Inferior parietal cortex (tissue), 1 donor: ENCODE data around the gene PLEKHG7.
"Not testable (repeated sequence)": the region's sequence is repeated elsewhere in the genome, so short reads cannot be mapped to it uniquely, and the experiment has no call there.

ENCODE experiments used
- DNase-seq: peaks from one replicate; pipeline ENCODE4 v3.0.0-alpha.2; 2016; ENCODE audit errors: extremely low spot score

The PLEKHG7 gene

GRCh38 chr12:92749691-92750090, 46.9 kb downstream of the PLEKHG7 start:
- DNase-seq = not testable (repeated sequence)

GRCh38 chr12:92753976-92754885, 51.4 kb downstream of the PLEKHG7 start:
- DNase-seq = no peak

GRCh38 chr12:92756898-92757596, 54.3 kb downstream of the PLEKHG7 start:
- no peak for DNase-seq

GRCh38 chr12:92757597-92758121, 54.9 kb downstream of the PLEKHG7 start:
- no peak for DNase-seq

- no peak for DNase-seq
Observed at GRCh38 chr12:92759634-92760268, 57.0 kb downstream of the PLEKHG7 start.

GRCh38 chr12:92762773-92763172, 60.0 kb downstream of the PLEKHG7 start:
- no peak for DNase-seq

- DNase-seq = no peak
Observed at GRCh38 chr12:92764831-92765230, 62.0 kb downstream of the PLEKHG7 start.

- DNase-seq = no peak
Observed at GRCh38 chr12:92765871-92766270, 63.1 kb downstream of the PLEKHG7 start.

GRCh38 chr12:92769124-92769901, 66.5 kb downstream of the PLEKHG7 start:
- no peak for DNase-seq

- no peak for DNase-seq
Observed at GRCh38 chr12:92771001-92771400, 68.2 kb downstream of the PLEKHG7 start.

GRCh38 chr12:92775416-92775815, 72.6 kb downstream of the PLEKHG7 start:
- no peak for DNase-seq

- DNase-seq = no peak
Observed at GRCh38 chr12:92778525-92778924, 75.7 kb downstream of the PLEKHG7 start.

GRCh38 chr12:92779902-92780301, 77.1 kb downstream of the PLEKHG7 start:
- DNase-seq = no peak

- DNase-seq = no peak
Observed at GRCh38 chr12:92784356-92784755, 81.6 kb downstream of the PLEKHG7 start.

- DNase-seq = peak; percentile 70
Observed at GRCh38 chr12:92784797-92785562, 82.2 kb downstream of the PLEKHG7 start.

- no peak for DNase-seq
Observed at GRCh38 chr12:92785563-92785950, 82.8 kb downstream of the PLEKHG7 start.

- DNase-seq = no peak
Observed at GRCh38 chr12:92786045-92786444, 83.3 kb downstream of the PLEKHG7 start.

- DNase-seq = not testable (repeated sequence)
Observed at GRCh38 chr12:92794356-92794755, 91.6 kb downstream of the PLEKHG7 start.

- DNase-seq = no peak
Observed at GRCh38 chr12:92794814-92795213, 92.0 kb downstream of the PLEKHG7 start.

GRCh38 chr12:92796650-92797049, 93.9 kb downstream of the PLEKHG7 start:
- DNase-seq = no peak

- no peak for DNase-seq
Observed at GRCh38 chr12:92802906-92803305, 100.1 kb downstream of the PLEKHG7 start.
